Measurements from ENCODE around the gene SSH2. TPM values are rescaled to one million over a fixed set of nuclear protein-coding genes. Genes with fewer than 3 reads are reported as not detected.
A peak's percentile ranks its signal among the peaks of the same experiment; 100 is the strongest.

SSH2 gene
- total and polyA plus RNA-seq, 2 donors (not counting 1 experiment from before 2014, with no cell fraction given), result 51.5 to 183 TPM

DNA sequence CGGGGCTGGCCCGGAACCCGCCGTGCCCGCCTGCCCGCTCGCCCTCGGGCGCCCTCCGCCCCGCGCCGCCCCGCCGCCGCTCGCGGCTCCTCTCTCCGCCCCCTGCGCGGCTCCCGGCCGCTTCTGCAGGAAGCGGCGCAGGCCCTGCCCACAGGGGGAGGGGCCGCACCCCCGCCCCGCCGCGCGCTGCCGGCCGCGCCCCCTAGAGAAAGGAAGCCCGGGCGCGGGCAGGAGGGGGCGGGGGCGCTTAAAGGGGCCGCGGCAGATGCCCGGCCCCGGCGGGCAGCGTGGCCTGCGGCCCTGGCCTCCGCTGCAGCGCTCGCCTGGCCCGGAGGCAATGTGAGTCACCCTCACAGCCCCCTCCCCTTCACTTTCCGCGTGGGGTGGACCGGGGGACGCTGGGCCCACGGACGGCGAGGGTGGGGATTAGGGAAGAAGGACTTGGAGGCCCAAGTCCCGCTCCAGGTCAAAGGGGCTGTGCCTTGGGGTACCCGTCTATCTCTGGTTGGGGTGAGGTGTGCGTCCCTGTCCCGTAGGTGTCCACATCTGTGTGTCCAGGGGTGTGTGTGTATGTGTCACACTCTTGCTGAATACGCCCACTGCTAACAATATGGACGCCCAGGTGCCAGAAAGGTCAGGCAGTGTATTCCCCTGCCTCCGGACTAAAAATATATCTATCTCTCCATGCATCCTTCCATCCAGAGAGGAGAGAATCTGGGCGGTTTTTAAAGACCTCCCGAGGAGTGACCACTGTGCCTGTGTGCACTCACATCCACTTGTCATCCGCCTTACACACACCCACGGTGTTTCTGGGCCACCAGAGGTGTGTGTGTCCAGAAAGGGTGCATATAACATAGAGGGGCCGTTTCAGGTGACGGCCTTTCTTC is 340.3 kb downstream of the SSH2 start, which contains the start of gene GIT1:
Gene GIT1, minus strand, starts transcription at position 125 of the 887 bp plus-strand sequence. CDS start 270 bp downstream, outside the sequence.
- peaks cover 0 to 7% (median 2%) of the 10 kb centered on the region in 4 experiments for H3K27me3 ChIP-seq (replicated peaks in 1 of 4; ENCODE audit: control extremely low read depth in 1 of 4, control insufficient read depth in 3 of 4, insufficient read depth in 4 of 4, low read length in 3 of 4)
- WGBS (ENCODE audit: insufficient coverage), result 2% methylated on average over 55 of the region's 70 CpGs
- no peaks in the 10 kb centered on the region for H3K27me3 Mint-ChIP-seq
- POLR2A ChIA-PET, result no interaction called here
- DNase-seq, result peak; percentile 90
- H3K4me3 ChIP-seq (ENCODE audit: control extremely low read depth in 1 of 5, extremely low read depth in 1 of 5, insufficient read depth in 1 of 5, low read depth in 2 of 5, low read length in 4 of 5), result peak within 1 kb of the TSS; percentile 58 to 96 (median 69)
- H3K4me1 Mint-ChIP-seq, result peaks cover 69% of the 10 kb centered on the region
- peaks cover 27% of the 10 kb centered on the region for H4K20me1 ChIP-seq (ENCODE audit: control insufficient read depth, insufficient read depth, low read length, poor library complexity, severe bottlenecking)
- peak within 1 kb of the TSS; percentile 46 to 51 for H3K27ac ChIP-seq (ENCODE audit: low read length in 2 of 2)
- peak within 1 kb of the TSS; percentile 99 for H3K4me2 ChIP-seq (replicated peaks; ENCODE audit: low read depth, low read length, poor library complexity, severe bottlenecking)
- peak within 1 kb of the TSS; percentile 85 for H3K9ac ChIP-seq (ENCODE audit: low read length)
- peaks cover 62 to 75% of the 10 kb centered on the region in 2 donors for H3K4me1 ChIP-seq (ENCODE audit: control insufficient read depth in 2 of 2, insufficient read depth in 2 of 2, low read length in 2 of 2)
- intact Hi-C loops (cut with micrococcal nuclease), result loop anchor here (1.0 to 5.0 kb wide), 4 partner anchors 21 to 527 kb away; partner anchors contain the start of genes NSRP1 and TP53I13
- H3K36me3 ChIP-seq (replicated peaks in 1 of 2; ENCODE audit: control extremely low read depth in 1 of 2, control insufficient read depth in 1 of 2, extremely low read depth in 1 of 2, insufficient read depth in 2 of 2, low read length in 1 of 2), result no peaks in the 10 kb centered on the region
- H2AFZ ChIP-seq (ENCODE audit: insufficient read depth, low read depth, low read length, poor library complexity, severe bottlenecking), result peak within 1 kb of the TSS; percentile 99
- ATAC-seq (ENCODE audit: low read depth), result peak; percentile 82
- H3K27ac Mint-ChIP-seq, result peak within 1 kb of the TSS; percentile 94
- TF ChIP-seq, protein P1, sequence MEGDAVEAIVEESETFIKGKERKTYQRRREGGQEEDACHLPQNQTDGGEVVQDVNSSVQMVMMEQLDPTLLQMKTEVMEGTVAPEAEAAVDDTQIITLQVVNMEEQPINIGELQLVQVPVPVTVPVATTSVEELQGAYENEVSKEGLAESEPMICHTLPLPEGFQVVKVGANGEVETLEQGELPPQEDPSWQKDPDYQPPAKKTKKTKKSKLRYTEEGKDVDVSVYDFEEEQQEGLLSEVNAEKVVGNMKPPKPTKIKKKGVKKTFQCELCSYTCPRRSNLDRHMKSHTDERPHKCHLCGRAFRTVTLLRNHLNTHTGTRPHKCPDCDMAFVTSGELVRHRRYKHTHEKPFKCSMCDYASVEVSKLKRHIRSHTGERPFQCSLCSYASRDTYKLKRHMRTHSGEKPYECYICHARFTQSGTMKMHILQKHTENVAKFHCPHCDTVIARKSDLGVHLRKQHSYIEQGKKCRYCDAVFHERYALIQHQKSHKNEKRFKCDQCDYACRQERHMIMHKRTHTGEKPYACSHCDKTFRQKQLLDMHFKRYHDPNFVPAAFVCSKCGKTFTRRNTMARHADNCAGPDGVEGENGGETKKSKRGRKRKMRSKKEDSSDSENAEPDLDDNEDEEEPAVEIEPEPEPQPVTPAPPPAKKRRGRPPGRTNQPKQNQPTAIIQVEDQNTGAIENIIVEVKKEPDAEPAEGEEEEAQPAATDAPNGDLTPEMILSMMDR (IDR thresholded peaks at IDR 0.05), result no peak
- TF ChIP-seq EZH2 (IDR thresholded peaks at IDR 0.05; ENCODE audit: borderline replicate concordance, insufficient read depth, low read depth, low read length, poor library complexity, severe bottlenecking), result no peak
- peak within 1 kb of the TSS; percentile 91 for H3K4me3 Mint-ChIP-seq
- CTCF ChIA-PET, result interaction anchor here (3.2 to 24.3 kb wide), 4 partner anchors 11 to 28 kb away, joined by 21 to 336 read pairs (median 110); partner anchors contain the start of gene ABHD15
- H3K9me3 ChIP-seq (ENCODE audit: control extremely low read depth in 1 of 3, control insufficient read depth in 2 of 3, insufficient read depth in 1 of 3, low read length in 2 of 3), result peaks cover 0 to 2% (median 0%) of the 10 kb centered on the region in 3 donors
- no peaks in the 10 kb centered on the region for H3K9me3 Mint-ChIP-seq (ENCODE audit: insufficient read depth)
- peaks cover 48% of the 10 kb centered on the region for H3K79me2 ChIP-seq (ENCODE audit: control insufficient read depth, insufficient read depth, low read length)

Data from B cell (primary cell).